Panc1 (cell line): ENCODE results near the gene KNTC1.

Experiments used
- CTCF ChIP-seq: fragments of 450-650 bp; IDR thresholded peaks from 2 replicates; pipeline ENCODE4 v1.5.1; 2017; ENCODE audit warnings: mild to moderate bottlenecking
- POLR2AphosphoS5 ChIP-seq: IDR thresholded peaks from 2 replicates; pipeline ENCODE4 v1.6.1; 2012; ENCODE audit warnings: mild to moderate bottlenecking, low read depth, low read length, moderate library complexity
- REST ChIP-seq, 2 experiments: IDR thresholded peaks; 2 replicates each; pipeline ENCODE4 v1.6.1; 2011 to 2012; ENCODE audit warnings: low read depth in 2 of 2, control low read depth in 1 of 2, low read length in 1 of 2, mild to moderate bottlenecking in 1 of 2, moderate library complexity in 1 of 2; ENCODE audit not compliant: insufficient read depth in 1 of 2
- SIN3A ChIP-seq: IDR thresholded peaks from 2 replicates; pipeline ENCODE4 v1.6.1; 2012; ENCODE audit warnings: low read depth, mild to moderate bottlenecking, low read length, moderate library complexity, borderline replicate concordance; ENCODE audit not compliant: insufficient read depth
- TCF7L2 ChIP-seq: IDR thresholded peaks from 2 replicates; pipeline ENCODE4 v1.6.1; 2011; ENCODE audit warnings: mild to moderate bottlenecking, low read depth, low read length, inconsistent platforms

- TF ChIP-seq POLR2AphosphoS5: no peak
- no peak for TF ChIP-seq SIN3A
- TF ChIP-seq CTCF: no peak
- no peak for TF ChIP-seq REST (IDR thresholded peaks at IDR 0.05; ENCODE audit: insufficient read depth in 1 of 2, low read depth in 2 of 2, low read length in 1 of 2)
- TF ChIP-seq TCF7L2: no peak
Measured at GRCh38 chr12:122533856-122534255, 6.8 kb downstream of the KNTC1 start.
